NB4 (cell line): ENCODE data around the gene GPR155.
"Not testable (repeated sequence)": the region's sequence is repeated elsewhere in the genome, so short reads cannot be mapped to it uniquely, and the experiment has no call there.

Experiments used
- DNase-seq: peaks from one replicate; pipeline ENCODE4 v3.0.0; 2010; ENCODE audit warnings: low read depth
- H3K4me3 ChIP-seq: one replicate; pipeline ENCODE4 v1.5.1; 2011; ENCODE audit warnings: mild to moderate bottlenecking, low read depth, low read length, moderate library complexity
- MAX ChIP-seq: IDR thresholded peaks from 2 replicates; pipeline ENCODE4 v1.6.1; 2011; ENCODE audit warnings: low read depth, low read length
- MYC ChIP-seq: IDR thresholded peaks from 2 replicates; pipeline ENCODE4 v1.6.1; 2011; ENCODE audit warnings: low read depth, low read length
- POLR2A ChIP-seq: IDR thresholded peaks from 2 replicates; pipeline ENCODE4 v1.6.1; 2011; ENCODE audit warnings: mild to moderate bottlenecking; ENCODE audit not compliant: insufficient read length; ENCODE audit errors: extremely low read depth
- TF ChIP-seq, protein P1 (sequence below): IDR thresholded peaks from one replicate; pipeline ENCODE4 v1.5.1; 2012; ENCODE audit warnings: low read depth, low read length

GPR155 gene

GRCh38 chr2:174397773-174398172 is 89.1 kb downstream of the GPR155 start:
- no peak for DNase-seq
- no peak overlapping the region for H3K4me3 ChIP-seq
- TF ChIP-seq, protein P1, sequence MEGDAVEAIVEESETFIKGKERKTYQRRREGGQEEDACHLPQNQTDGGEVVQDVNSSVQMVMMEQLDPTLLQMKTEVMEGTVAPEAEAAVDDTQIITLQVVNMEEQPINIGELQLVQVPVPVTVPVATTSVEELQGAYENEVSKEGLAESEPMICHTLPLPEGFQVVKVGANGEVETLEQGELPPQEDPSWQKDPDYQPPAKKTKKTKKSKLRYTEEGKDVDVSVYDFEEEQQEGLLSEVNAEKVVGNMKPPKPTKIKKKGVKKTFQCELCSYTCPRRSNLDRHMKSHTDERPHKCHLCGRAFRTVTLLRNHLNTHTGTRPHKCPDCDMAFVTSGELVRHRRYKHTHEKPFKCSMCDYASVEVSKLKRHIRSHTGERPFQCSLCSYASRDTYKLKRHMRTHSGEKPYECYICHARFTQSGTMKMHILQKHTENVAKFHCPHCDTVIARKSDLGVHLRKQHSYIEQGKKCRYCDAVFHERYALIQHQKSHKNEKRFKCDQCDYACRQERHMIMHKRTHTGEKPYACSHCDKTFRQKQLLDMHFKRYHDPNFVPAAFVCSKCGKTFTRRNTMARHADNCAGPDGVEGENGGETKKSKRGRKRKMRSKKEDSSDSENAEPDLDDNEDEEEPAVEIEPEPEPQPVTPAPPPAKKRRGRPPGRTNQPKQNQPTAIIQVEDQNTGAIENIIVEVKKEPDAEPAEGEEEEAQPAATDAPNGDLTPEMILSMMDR = no peak
- TF ChIP-seq POLR2A = no peak

GRCh38 chr2:174395969-174396630 is 90.7 kb downstream of the GPR155 start:
- TF ChIP-seq POLR2A (no peak), MYC (no peak), MAX (no peak)
- TF ChIP-seq, protein P1 = no peak
- peak; percentile 43 for DNase-seq
- peak overlapping the region; percentile 97 for H3K4me3 ChIP-seq

DNA sequence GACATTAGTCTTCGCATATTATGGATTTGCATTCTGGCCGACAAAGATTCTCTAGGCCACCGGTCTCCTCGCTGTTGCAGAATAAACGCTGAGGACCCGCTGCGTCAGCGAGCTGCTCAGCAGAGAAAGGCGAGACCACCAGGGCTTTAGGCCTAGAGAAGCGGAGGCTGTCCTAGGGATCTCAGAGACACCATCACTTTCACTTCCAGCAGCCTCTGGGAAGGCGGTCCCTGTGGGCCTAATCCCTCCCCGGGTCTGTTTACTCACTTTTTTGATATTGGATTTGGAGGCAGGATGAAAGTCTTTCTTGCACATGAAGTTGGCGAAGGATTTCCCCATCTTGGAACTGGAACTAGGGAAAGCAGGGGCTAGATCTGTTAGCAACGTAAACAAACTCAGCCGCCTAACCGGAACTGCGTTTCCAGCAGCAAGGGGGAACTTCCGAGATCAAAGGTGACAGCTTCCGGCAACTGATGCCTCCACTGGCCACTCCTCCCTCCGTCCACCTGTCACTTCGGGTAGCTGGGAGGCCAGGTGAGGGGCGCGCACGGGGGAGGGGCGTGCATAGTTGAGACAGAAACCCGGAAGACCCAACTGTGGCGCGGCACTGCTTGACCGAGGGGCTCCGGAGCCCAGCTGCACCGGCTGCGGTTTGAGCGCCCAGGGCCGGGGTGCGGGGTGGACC is 91.4 kb downstream of the GPR155 start, which contains the start of gene SCRN3:
TSS of gene SCRN3 (plus strand) at position 447 of the 685 bp plus-strand sequence. CDS start 2,554 bp downstream, outside the sequence.
- DNase-seq = peak; percentile 85
- peak within 1 kb of the TSS; percentile 97 for H3K4me3 ChIP-seq
- TF ChIP-seq POLR2A (peak; percentile 67), MAX (no peak), MYC (peak; percentile 33; the same call in 1 of the 2 replicates)
- TF ChIP-seq, protein P1 = no peak

DNA sequence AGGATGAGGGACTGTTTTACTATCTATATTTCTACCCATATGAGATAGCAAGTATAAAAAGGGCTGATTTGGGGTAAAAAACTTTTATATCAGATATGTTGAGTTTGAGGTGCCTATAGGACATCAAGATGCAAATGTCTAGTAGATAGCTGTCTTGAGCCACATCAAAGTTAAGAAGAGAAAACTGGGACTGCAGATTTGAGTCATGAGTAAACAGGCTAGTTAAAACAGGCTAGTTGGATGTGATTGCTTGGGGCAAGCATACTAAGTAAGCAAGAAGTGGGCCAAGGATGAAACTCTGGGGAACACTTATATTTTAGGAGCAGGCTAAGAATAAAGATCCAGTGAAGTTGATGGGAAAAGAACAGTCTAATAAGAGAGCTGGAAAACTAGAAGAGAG is 94.1 kb downstream of the GPR155 start:
- DNase-seq = no peak
- no peak overlapping the region for H3K4me3 ChIP-seq
- TF ChIP-seq, protein P1 = no peak
- TF ChIP-seq MAX = no peak
- TF ChIP-seq POLR2A = no peak
- no peak for TF ChIP-seq MYC

DNA sequence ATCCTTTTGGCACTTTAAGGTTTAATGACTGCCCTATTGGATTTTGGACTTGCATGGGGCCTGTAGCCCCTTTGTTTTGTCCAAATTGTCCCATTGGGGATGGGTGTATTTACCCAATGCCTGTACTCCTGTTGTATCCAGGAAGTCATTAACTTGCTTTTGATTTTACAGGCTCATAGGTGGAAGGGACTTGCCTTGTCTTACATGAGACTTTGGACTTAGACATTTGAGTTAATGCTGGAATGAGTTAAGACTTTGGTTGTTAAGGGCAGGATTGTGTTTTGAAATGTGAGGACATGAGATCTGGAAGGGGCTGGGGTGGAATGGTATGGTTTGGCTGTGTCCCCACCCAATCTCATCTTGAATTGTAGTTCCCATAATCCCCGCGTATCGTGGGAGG is 96.5 kb downstream of the GPR155 start:
- DNase-seq, H3K4me3 ChIP-seq: not testable (repeated sequence)

- TF ChIP-seq, protein P1 = no peak
- no peak for TF ChIP-seq MYC
- TF ChIP-seq MAX = no peak
- TF ChIP-seq POLR2A = no peak
- no peak for DNase-seq
- H3K4me3 ChIP-seq = no peak overlapping the region
Observed at GRCh38 chr2:174389542-174389941, 97.3 kb downstream of the GPR155 start.

- DNase-seq = peak; percentile 9
- H3K4me3 ChIP-seq = not testable (repeated sequence)
Observed at GRCh38 chr2:174388706-174389105, 98.1 kb downstream of the GPR155 start.
